Colonic mucosa (tissue), 4 donors: ENCODE results near the gene CARHSP1. TPM values are rescaled to one million over a fixed set of nuclear protein-coding genes. Genes with fewer than 3 reads are reported as not detected.

Source experiments
- DNase-seq: peaks from one replicate; pipeline ENCODE4 v3.0.0-alpha.2; 2020
- H3K27ac ChIP-seq: fragments of 200-600 bp; one replicate; pipeline ENCODE4 v1.8.0; 2021
- H3K27me3 ChIP-seq: fragments of 200-600 bp; one replicate; pipeline ENCODE4 v1.8.0; 2021
- H3K36me3 ChIP-seq: fragments of 200-600 bp; one replicate; pipeline ENCODE4 v1.8.0; 2021
- H3K4me1 ChIP-seq: fragments of 200-600 bp; one replicate; pipeline ENCODE4 v1.8.0; 2021; ENCODE audit warnings: mild to moderate bottlenecking
- H3K4me3 ChIP-seq: fragments of 200-600 bp; one replicate; pipeline ENCODE4 v1.8.0; 2021
- H3K9ac ChIP-seq, 2 donors: one replicate each; pipeline ENCODE4 v1.7.0; 2013; ENCODE audit warnings: control low read depth in 2 of 2, low read depth in 2 of 2, low read length in 2 of 2
- H3K9me3 ChIP-seq: fragments of 200-600 bp; one replicate; pipeline ENCODE4 v1.8.0; 2021
- CTCF ChIP-seq: fragments of 200-600 bp; IDR thresholded peaks from one replicate; pipeline ENCODE4 v1.8.0; 2022; ENCODE audit warnings: antibody characterized with exemption, mild to moderate bottlenecking
- intact Hi-C: fragments of 100-400 bp; cut with DNase I; formaldehyde crosslinking; loops from one replicate; pipeline ENCODE4 v1.14.1; 2022
- total RNA-seq, 2 donors: library from RNA; stranded (reverse); fragmentation: NEBNext Ultra II Directional in 1 of 2; extraction: Animal tissue kit (Norgen Biotek cat#: 25700) in 1 of 2; gene quantifications; one replicate each; pipeline ENCODE4 v1.2.1, GENCODE V29; 2021
- donor health status: healthy.
- donor health status: DM: no; HTN: no; CAD: no.
- donor health status: DM: no; HTN: no; CAD: no.

Gene CARHSP1
- total RNA-seq, 2 donors from 2014 or later = 75.7 to 77.9 TPM

GRCh38 chr16:8887431-8887765, 18.6 kb upstream of the CARHSP1 start:
- intact Hi-C loops = no loop called here
- Histone ChIP-seq H3K4me3 (no peak overlapping the region), H3K27me3 (no peaks in the 10 kb centered on the region), H3K4me1 (peaks cover 13% of the 10 kb centered on the region), H3K36me3 (no peaks in the 10 kb centered on the region), H3K27ac (no peak overlapping the region), H3K9me3 (no peaks in the 10 kb centered on the region), H3K9ac (no peak overlapping the region)
- no peak for TF ChIP-seq CTCF
- no peak for DNase-seq

GRCh38 chr16:8886593-8887430, 18.0 kb upstream of the CARHSP1 start:
- Histone ChIP-seq H3K4me3 (no peak overlapping the region), H3K9ac (peak overlapping the region in 1 of 2 donors; percentile 9), H3K36me3 (no peaks in the 10 kb centered on the region), H3K27me3 (no peaks in the 10 kb centered on the region), H3K4me1 (peaks cover 13% of the 10 kb centered on the region), H3K27ac (no peak overlapping the region), H3K9me3 (no peaks in the 10 kb centered on the region)
- DNase-seq = no peak
- intact Hi-C loops = no loop called here
- no peak for TF ChIP-seq CTCF

- intact Hi-C loops = no loop called here
- H3K4me3 ChIP-seq = no peak overlapping the region
- no peak overlapping the region for H3K27ac ChIP-seq
These were observed 17.1 kb upstream of the CARHSP1 start for GRCh38 chr16:8885674-8886592.

GRCh38 chr16:8882725-8883377, 14.0 kb upstream of the CARHSP1 start:
- no peak for TF ChIP-seq CTCF
- no peaks in the 10 kb centered on the region for H3K9me3 ChIP-seq
- peaks cover 13% of the 10 kb centered on the region for H3K4me1 ChIP-seq
- no peak for DNase-seq
- intact Hi-C loops = loop anchor here (5.0 kb wide), 3 partner anchors 86 to 316 kb away; partner anchors contain the start of genes PMM2 and TMEM186
- no peaks in the 10 kb centered on the region for H3K36me3 ChIP-seq
- no peak overlapping the region for H3K27ac ChIP-seq
- no peak overlapping the region for H3K9ac ChIP-seq
- no peaks in the 10 kb centered on the region for H3K27me3 ChIP-seq
- H3K4me3 ChIP-seq = no peak overlapping the region

More at GRCh38 chr16:8885674-8886592, 17.1 kb upstream of the CARHSP1 start:
- Histone ChIP-seq H3K36me3 (no peaks in the 10 kb centered on the region), H3K9me3 (no peaks in the 10 kb centered on the region), H3K4me1 (peaks cover 13% of the 10 kb centered on the region), H3K27me3 (no peaks in the 10 kb centered on the region), H3K9ac (peak overlapping the region; percentile 9 to 24)
- DNase-seq = no peak
- TF ChIP-seq CTCF = no peak

GRCh38 chr16:8882041-8882617, 13.3 kb upstream of the CARHSP1 start, which contains the start of gene LITAFD:
Gene LITAFD (plus strand): TSS chr16:8882351. CDS start chr16:8884356, 2,005 bp downstream.
- Histone ChIP-seq H3K27ac (no peak within 1 kb of the TSS), H3K27me3 (no peaks in the 10 kb centered on the region), H3K36me3 (no peaks in the 10 kb centered on the region), H3K9me3 (no peaks in the 10 kb centered on the region), H3K4me1 (peaks cover 13% of the 10 kb centered on the region), H3K9ac (no peak within 1 kb of the TSS), H3K4me3 (no peak within 1 kb of the TSS)
- intact Hi-C loops = loop anchor here (5.0 kb wide), 3 partner anchors 85 to 315 kb away; partner anchors contain the start of genes PMM2 and TMEM186
- no peak for DNase-seq
- no peak for TF ChIP-seq CTCF
